Measurements from ENCODE around the gene HOXB9.

DNA sequence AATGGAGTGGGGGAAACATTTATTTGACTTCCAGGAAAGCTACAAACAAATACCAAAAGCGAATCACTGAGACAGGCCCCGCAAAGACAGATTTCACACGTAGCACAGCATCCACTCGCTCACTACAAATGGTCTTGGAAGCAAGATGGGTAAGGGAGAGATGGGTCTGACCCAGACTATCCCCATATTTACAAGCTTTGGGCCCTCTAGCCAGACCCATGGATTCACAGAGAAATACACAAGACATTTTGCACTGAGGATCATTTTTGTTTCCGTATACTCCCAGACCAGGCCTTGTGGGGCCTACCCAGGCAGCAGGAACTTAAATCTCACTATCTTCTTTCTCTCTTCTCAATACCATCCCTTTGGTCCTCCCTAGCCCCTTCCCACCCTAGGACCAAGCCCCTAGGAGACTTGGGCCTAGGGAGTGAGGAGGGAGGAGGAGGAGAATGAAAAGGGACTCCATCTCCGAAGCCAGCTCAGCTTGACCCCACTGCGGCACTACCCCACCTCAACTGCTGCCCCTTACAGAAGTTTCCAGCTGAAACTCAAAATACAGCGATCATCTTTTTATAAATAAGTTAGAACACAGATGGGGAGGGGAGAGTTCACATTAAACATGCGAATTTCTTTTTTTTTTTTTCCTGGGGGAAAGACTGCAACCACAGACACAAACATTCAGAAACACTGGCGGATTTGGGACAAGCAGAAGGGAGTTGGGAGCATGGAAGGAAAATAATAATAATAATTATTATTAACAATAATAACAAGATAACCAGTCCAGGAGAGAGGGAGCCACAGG is 34.7 kb downstream of the HOXB9 start:
- TF ChIP-seq CTCF (IDR thresholded peaks at IDR 0.05 in 2 of 3, conservative IDR thresholded peaks at IDR 0.05 in 1 of 3; ENCODE audit: insufficient read depth in 2 of 3, low read depth in 1 of 3, low read length in 3 of 3) (no peak), ETV1 (tag; conservative IDR thresholded peaks at IDR 0.05; ENCODE audit: low read depth) (no peak), CREB1 (IDR thresholded peaks at IDR 0.05) (no peak), CREB1 (CRISPR knock-in tag; IDR thresholded peaks at IDR 0.05) (no peak), ZFP91 (CRISPR knock-in tag; IDR thresholded peaks at IDR 0.05) (no peak)
- TF ChIP-seq, protein P1, sequence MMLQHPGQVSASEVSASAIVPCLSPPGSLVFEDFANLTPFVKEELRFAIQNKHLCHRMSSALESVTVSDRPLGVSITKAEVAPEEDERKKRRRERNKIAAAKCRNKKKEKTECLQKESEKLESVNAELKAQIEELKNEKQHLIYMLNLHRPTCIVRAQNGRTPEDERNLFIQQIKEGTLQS (IDR thresholded peaks at IDR 0.05): no peak
- TF ChIP-seq, protein P1 (CRISPR knock-in tag; conservative IDR thresholded peaks at IDR 0.05): no peak

Measured in K562 (cell line).